Urothelium cell line (cell line): ENCODE measurements around the gene ADAMTS2.
"Not testable (repeated sequence)": the region's sequence is repeated elsewhere in the genome, so short reads cannot be mapped to it uniquely, and the experiment has no call there.

Experiments
- DNase-seq: peaks from one replicate; pipeline ENCODE4 v3.0.0; 2011; ENCODE audit warnings: low spot score, mixed read lengths
- FAIRE-seq: peaks from 2 replicates; lab custom pipeline; 2011; peaks lifted over from hg19 to GRCh38; lab: Jason Lieb, UNC

The ADAMTS2 gene

DNA sequence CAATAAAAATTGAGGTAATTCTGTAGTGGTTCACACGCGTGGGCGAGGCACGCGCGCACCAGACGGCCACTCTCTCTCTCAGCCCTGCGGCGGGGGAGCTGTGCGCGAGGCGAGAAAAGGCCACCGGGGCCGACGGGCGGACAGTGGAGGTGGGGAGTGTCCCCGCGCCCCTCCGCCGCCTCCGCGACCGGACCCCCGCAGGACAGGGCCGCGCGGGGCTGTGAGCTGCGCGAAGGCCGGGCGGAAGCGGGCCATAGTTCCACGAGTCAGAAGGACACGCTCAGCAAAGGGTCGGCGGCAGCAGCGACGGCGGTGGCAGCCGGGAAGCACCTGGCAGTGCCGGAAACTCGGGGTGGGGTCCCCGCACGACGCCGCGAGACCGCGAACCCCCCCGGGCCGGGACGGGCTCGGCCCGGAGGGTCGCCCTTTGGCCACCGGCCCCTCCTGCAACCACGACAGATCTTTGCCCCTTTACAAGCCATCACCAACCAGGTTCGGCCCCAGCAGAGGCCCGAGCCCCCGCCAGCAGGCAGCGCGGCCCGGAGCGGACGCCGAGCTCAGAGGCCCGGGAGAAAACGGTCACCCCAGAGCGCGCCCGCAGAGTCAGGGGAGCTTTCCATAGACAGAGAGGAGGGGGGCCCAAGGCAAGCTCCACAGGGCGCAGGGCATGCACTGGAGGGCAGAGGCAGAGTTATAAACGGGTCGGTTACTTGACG is 224.2 kb downstream of the ADAMTS2 start:
- no peak for FAIRE-seq

DNA sequence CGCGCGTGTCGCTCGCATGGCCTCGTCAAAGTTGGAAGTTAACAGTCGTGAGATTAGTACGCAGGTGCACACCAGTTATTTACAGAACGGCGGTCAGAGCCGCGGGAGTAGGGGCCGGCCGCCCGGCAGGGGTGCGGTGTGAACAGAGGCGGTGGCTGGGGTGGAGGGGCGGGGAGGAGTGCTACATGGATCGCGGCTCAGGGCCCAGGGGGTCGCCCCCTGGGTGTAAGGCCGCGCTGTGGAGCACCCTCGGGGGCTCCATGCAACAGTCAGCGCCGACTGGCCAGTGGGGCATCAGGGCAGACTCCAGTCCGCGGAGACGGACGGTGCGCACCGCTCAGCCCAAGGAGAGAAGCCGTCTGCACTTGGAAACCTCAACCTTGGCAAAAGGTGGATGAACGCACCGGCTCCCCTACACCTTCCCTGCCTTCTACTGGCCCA is 224.8 kb downstream of the ADAMTS2 start:
- no peak for FAIRE-seq
- no peak for DNase-seq

More for the DNA sequence above, 224.2 kb downstream of the ADAMTS2 start:
- no peak for DNase-seq

DNA sequence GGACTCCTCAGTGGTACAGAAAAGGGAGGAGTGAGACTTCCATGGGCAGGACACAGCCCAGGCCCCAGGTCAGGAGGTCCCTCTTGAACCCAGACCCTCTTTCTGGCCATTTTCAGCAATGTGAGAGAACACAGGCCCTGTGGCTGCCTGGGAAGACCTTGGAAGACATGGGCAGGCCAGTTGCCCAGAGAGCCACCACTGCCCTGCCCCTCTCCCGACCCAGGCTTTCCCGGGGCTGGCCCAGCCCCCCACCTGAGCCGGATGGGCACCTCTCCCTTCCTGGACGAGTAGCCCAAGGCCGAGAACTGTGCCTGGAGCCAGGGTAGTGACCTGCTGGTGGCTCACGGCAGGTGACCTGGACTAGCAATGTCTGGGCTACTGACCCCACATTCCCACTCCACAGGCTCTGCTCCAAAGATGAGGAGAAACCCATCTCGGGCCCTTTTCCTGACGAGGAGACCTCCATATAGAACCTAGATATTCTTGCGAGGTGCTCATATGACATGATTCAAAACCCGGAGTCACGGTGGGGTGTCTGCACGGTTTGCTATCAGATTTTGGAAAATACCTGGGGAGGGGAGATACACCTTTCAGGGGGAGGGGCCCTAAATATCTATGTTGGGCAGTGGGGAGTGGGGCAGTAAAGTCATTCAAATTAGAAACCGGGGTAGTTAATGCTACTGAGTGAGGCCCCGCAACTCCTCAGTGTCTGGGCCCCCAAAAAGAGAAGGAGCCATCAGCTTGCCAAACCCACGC is 225.7 kb downstream of the ADAMTS2 start:
- no peak for FAIRE-seq
- DNase-seq: no peak

DNA sequence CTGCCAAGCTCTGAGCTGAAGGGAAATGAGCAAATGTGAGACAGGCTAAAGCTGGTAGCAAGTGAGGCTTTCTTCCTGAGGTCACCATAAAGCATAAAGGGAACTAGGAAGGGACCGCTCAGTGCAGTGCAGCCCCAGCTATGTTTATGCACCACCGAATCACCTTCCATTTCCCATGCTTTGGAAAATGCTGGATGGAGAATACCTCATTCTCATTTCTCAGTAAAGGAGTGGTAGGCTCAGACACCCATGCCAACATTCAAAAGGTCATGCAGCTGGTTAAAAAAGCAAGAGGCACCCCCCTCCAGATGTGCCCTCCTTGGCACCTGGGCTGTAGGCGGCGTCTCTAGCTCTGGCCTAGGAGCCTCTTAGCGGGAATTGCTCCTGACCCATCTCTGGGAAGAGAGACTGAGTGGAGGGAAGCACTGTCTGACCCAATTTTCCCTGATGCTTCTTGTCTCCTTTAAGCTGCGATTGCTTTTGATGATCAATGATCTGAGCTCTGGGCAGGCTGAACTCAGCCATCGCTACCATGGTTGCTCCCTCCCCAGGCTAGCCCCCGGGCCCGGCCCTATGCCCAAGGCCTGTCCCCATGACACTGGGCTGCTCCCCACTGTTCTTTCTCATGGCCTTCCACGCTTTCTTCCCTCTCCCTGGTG is 226.4 kb downstream of the ADAMTS2 start:
- DNase-seq (no peak), FAIRE-seq (no peak)

DNA sequence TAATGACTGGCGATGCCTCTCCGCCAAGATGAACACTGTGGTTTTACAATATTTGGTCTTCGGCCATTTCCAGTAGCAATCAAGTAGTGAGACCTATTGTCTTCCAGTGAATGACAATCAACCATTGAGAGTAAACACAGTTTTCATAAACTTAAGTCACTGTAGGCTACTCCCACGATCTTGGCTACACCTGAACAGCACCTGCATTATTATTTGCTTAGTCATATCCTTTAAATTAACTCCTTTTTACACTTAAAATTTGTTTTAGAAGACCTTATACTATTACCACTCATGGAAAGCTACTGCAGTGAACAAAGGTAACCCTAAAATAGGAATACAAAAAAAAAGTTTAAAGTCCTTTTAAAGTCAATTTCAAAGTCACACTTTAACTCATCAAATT is 226.9 kb downstream of the ADAMTS2 start:
- DNase-seq: no peak
- FAIRE-seq: no peak

DNA sequence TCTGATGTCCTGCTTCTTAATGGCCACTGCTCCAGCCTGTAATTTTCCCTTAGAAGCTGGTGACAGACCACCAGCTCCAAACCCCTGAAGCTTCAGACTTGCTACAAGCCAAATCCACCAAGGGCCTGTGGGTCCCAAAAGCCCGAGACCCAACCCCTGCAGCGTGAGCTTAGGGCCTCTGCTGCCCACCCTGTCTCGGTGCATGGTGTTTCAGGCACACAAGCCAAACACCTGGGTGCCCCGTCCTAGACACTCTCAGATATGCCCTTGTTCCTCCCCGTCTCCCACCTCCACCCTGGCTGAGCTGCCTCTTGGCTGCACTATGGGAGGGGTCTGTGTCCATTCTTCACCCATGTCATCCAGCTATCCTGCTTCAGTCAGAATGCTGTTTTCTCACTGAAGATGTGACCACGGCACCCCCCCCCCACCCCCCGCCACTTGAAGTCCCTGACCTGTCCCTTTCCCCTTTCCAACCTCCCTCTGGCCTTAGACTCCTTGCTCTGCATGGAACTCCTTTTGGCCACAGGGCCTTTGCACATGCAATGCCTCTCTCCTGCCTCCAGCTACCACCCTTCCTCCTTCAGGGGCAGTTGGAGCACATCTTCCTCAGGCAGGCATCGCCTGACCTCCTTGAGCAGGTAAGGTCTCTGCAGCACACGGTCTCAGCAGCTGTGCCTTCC is 229.3 kb downstream of the ADAMTS2 start:
- DNase-seq: no peak
- FAIRE-seq: no peak

DNA sequence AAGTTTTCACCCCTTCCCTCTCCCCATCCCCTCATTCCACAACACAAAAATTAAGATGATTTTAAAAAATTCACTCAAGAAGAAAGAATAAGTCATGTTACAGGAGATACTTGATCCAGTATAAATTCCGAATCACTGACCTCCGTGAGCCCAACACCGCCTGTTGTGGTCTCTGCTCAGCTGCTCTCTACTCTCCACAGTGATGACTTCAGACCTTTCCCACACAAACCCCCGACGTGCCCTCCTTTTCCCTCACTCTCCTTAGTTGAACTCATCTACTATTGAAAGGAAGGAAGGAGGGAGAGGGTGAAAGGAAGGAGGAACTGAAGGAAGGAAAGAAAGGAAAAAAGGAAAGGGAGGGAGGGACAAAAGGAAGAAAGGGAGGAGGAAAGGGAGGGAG is 230.0 kb downstream of the ADAMTS2 start:
- DNase-seq: no peak
- FAIRE-seq: no peak

DNA sequence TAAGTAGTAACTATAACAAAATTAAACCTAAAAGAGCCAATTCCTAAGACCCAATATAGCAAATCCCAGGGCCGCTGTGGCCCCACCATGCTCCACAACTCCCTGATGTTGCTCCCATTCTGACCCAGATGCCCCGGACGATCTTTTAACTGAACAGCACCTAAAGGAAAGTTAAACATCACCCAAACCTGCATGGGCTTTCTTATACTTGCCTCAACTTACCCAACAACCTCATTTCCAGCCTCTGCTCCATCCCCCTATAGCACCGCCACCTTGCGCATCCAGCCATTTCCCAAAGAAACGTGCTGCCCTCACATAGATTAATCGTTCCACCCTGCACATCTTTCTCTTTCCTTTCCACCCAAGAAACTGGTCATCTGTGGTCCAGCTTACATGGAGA is 230.5 kb downstream of the ADAMTS2 start:
- FAIRE-seq (no peak), DNase-seq (no peak)

DNA sequence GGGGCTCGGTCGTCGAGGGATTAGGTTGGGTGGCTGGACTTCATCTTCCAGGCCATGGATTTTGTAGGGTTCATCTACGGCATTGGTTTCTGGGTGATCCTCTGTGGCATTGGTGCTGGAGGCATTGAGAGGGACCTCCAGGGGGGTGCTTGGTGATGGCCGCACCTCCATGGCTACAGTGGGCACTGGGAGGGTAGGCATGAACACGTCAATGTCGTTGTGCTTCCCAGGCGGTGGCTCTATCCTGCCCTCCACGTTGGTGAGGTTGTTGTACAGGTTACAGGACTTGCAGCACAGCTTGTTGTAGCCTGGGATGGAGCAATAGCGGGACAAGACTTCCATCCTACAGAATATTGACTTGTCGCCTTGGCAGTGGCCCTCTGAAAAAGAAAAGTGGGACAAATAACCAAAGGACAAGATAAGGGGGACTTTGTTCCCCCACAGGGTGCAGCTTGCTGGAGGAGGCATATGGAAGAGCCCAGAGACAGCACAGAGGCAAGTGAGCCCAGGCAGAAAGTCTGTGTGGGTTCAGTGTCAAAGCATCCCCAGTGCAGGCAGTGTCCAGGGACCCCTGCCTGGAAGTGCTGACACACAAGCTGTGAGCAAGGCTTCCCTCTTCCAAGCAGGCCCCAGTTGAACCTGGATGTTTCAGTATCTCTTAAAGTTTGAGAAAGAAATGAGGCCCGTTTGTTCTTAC is 231.2 kb downstream of the ADAMTS2 start:
- no peak for DNase-seq
- FAIRE-seq: no peak

DNA sequence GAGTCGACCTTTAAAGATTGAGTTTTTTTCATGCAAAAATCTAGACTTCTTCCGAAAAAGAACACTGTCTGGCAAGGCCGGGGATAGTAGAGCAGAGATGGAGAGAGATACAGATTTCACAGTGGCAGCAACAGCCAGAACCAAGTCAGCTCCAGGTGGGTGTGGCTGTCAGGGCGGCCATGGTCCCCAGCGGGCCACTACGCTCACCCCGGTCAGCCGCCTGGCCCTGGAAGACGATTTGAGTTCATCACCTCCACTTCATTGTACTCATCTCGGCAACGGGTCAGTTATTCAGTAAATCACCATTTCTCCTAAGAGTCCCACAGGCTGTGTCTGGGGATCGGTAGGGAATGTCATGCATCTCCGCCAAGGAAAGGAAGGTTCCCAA is 232.1 kb downstream of the ADAMTS2 start:
- FAIRE-seq (no peak), DNase-seq (no peak)

DNA sequence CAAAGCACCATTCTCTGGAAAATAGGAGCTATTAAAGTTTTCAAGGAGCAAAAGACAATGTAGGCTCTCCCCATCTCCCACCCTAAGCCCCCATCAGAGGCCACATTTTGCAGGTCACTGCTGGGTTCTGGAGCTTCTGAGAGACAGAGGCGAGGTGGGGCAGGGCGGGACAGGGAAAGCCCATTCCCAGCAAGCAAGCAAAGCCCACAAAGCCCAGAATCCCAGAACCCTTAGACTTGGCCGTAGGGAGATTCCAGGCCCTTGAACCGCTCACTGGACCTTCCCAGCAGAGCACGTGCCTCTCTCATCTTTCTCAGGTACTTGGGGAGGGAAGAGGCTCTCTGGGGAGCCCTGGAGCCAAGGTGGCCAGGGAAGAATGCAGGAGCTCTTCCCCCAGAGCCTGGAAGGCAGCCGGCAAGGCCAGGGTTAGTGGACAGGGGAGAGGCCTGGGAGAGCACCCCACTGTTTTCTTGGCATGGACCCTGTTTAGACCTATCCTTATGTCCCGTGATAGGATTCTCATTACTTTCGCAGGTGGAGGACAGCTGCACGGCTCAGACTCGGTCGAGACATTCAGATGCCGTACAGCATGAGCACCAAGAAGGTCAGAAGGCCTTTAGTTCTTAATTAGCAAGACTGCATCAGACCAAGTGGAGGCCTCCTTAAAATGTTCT is 232.7 kb downstream of the ADAMTS2 start:
- DNase-seq (no peak), FAIRE-seq (no peak)

DNA sequence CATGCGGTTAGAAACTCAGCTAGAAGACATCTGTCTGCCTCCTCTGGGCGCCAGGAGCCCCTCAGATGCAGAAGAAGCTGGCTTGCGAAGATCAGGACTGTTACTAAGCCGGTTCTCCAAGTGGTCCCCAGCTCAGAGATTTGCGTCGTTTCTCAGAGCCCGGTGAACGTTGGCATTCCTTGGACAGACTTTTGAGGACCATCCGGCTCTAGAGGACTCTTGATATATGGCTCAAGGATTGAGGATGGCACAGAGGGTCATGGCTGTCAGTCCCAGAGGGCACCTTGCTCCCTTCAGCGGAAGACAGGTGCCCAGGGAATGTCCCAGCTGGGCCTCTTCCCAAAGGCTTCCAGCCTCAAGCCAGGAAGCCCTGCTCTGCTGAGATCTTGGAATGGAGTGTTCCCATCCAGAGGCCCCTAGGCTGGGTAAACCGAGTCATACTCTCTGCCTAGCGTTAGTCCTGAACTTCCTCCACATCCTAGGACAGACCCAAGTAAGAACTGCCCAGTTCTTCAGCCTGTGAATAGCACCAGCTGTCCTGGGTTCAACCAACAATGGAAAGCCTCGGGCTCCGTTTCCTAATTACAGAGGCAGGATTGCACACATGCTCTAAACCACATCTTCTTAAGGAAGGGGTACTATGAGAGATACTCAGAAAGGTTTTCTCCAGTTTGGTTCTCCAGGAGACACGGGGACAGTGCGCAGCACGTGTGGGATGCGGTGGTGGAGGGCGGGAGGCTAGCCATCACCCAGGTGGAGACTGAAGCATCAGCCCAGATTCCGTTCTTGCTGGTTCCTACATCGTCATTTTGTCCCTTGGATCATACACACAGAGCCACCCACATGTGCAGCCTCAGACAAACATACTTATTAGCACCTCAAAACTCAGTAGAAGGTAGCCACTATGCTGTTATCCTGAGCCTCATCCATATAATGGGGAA is 233.7 kb downstream of the ADAMTS2 start:
- FAIRE-seq: no peak
- DNase-seq: no peak

DNA sequence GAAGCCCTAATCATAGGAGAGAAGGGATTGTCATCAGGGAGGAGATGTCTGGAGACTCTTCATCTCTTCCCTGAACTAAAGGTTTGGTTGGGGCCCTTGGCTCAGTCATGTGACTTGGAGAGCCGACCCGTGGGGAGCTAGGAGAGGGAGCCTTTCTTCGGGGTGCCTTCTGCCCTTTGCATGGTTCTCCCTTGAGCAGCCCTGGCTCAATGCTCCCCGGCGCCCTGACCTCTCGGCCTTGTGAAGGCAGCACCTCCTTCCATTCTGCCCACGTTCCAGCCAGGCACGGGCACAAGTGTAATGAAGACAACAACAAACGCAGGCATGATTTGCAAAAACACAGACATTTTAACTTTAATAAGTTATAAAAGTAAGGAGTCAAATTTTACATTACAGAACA is 234.7 kb downstream of the ADAMTS2 start:
- FAIRE-seq (no peak), DNase-seq (no peak)

DNA sequence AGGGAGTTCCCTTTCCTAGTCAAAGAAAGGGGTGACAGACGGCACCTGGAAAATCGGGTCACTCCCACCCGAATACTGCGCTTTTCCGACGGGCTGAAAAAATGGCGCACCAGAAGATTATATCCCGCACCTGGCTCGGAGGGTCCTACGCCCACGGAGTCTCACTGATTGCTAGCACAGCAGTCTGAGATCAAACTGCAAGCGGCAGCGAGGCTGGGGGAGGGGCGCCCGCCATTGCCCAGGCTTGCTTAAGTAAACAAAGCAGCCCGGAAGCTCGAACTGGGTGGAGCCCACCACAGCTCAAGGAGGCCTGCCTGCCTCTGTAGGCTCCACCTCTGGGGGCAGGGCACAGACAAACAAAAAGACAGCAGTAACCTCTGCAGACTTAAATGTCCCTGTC is 244.0 kb downstream of the ADAMTS2 start:
- not testable (repeated sequence) for DNase-seq, FAIRE-seq

DNA sequence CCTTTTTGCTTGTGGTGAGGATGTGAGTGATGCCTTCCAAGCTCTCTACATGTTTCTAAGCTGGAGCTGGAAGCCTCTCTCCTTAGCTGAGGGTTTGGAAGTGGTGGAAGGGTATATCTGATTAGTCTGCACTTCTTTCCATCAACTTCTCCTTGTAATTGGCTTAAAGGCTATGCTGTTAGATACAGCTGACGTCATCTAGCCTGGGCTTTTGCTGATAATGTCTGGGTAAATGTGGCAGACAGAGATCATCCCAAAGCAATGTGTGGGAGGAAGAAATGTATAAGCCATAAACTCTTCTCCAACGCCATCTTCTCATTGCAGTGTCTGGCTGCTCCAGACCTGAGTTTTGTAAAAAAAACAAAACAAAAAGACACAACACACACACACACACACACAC is 255.8 kb downstream of the ADAMTS2 start:
- DNase-seq: no peak
- FAIRE-seq: no peak

DNA sequence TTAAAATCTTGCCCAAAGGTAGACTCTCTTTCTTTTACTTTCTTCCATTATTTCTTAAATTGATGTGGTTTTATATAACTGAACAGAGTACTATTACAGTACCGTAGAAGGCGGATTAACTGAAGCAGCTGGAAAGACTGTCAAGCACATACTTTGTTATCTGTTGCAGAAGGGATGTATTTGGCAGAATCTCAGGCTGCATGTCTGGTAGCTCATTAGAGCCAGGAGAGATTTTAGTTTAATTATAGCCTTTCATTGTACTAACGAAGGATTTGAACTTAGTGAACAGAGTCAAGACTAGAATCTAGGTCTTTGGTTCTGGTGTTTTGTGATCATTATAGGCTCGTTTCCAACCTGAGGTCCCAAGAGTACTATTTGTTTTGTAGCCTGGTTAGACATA is 264.5 kb downstream of the ADAMTS2 start:
- DNase-seq: no peak
- no peak for FAIRE-seq

DNA sequence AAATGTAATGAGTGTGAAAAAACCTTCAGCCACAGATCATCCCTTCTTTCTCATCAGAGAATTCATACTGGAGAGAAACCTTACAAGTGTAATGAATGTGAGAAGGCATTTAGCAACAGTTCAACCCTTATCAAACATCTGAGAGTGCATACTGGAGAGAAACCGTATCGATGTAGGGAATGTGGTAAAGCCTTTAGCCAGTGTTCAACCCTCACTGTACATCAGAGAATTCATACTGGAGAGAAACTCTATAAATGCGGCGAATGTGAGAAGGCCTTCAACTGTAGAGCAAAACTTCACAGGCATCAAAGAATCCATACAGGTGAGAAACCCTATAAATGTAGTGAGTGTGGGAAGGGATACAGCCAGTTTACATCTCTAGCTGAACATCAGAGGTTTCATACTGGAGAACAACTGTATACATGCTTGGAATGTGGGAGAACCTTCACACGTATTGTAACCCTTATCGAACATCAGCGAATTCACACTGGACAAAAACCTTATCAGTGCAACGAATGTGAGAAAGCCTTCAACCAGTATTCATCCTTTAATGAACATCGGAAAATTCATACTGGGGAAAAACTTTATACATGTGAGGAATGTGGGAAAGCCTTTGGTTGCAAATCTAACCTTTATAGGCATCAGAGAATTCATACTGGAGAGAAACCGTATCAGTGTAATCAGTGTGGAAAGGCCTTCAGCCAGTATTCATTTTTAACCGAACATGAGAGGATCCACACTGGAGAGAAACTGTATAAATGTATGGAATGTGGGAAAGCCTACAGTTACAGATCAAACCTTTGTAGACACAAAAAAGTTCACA is 265.9 kb downstream of the ADAMTS2 start:
- no peak for DNase-seq
- FAIRE-seq: no peak

DNA sequence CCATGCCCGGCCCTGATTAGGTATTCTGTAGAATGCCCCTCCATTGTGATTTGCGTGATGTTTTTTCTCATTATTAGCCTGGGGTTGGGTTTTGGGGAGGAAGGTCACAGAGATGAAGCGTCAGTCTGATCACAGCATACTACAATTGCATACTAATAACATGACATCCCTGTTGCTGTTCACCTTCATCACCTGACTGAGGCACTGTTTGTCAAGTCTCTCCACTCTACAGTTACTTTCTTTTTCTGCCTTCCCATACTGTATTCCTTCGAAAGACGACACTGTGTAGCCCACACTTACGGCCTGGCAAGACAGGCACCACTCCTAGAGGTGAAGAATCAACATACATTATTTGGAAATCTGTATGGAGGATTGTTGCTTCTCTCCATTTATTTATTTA is 279.6 kb downstream of the ADAMTS2 start:
- no peak for DNase-seq
- FAIRE-seq: no peak
